Effector memory CD8-positive, alpha-beta T cell (primary cell): ENCODE data around the gene GPR89A.

ENCODE experiments used
- ATAC-seq: fragments of 150-1000 bp; cut with Tn5 transposase; replicated peaks from 2 replicates; pipeline ENCODE4 v1.10.0; 2021; ENCODE audit warnings: mild to moderate bottlenecking, moderate library complexity
- DNase-seq, 3 experiments: peaks; one replicate each; pipeline ENCODE4 v3.0.0; 2021
- H3K27ac Mint-ChIP-seq, 2 donors: one replicate each; pipeline ENCODE4 v1.8.0; 2022; ENCODE audit warnings: mild to moderate bottlenecking in 2 of 2, mixed read lengths in 2 of 2, moderate library complexity in 2 of 2
- H3K27me3 Mint-ChIP-seq, 2 donors: one replicate each; pipeline ENCODE4 v1.8.0; 2022; ENCODE audit warnings: mixed read lengths in 2 of 2
- H3K36me3 Mint-ChIP-seq: one replicate; pipeline ENCODE4 v1.8.0; 2022; ENCODE audit warnings: mild to moderate bottlenecking, moderate library complexity, mixed read lengths; ENCODE audit not compliant: insufficient read depth
- H3K4me1 Mint-ChIP-seq, 2 donors: one replicate each; pipeline ENCODE4 v1.8.0; 2022; ENCODE audit warnings: low read depth in 2 of 2, mixed read lengths in 2 of 2
- H3K4me3 Mint-ChIP-seq, 2 donors: one replicate each; pipeline ENCODE4 v1.8.0; 2022; ENCODE audit warnings: mild to moderate bottlenecking in 2 of 2, mixed read lengths in 2 of 2, moderate library complexity in 2 of 2
- H3K9me3 Mint-ChIP-seq, 2 donors: one replicate each; pipeline ENCODE4 v1.8.0; 2022; ENCODE audit warnings: mixed read lengths in 2 of 2

The GPR89A gene

DNA sequence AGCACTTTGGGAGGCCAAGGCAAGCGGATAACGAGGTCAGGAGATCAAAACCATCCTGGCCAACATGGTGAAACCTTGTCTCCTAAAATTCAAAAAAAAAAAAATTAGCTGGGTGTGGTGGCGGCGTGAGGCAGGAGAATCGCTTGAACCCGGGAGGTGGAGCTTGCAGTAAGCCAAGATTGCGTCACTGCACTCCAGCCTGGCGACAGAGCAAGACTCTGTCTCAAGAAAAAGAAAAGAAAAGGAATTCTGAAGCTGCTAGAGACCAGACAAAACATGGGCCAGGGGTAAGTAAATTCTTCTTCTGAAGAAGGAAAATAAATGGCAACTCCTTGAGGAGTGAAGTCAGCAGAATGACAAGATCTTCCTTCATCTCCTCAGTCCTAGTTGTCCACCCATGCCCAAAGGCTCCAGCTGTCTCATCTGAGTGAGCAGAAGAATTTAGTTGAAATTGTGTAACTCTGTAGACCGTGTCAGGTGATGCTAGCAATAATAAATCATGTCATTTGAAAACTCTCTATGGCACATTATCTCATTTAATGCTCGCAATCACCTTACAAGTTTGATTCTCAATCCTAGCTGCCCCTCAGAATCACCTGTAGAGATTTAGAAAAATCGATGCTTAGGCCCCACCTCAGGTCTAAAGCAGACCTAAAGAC lies 85.1 kb downstream of the GPR89A start:
- Mint-ChIP-seq H3K4me1 (peaks cover 34 to 39% of the 10 kb centered on the region in 2 donors), H3K36me3 (no peaks in the 10 kb centered on the region), H3K27ac (no peak overlapping the region), H3K4me3 (no peak overlapping the region), H3K9me3 (no peaks in the 10 kb centered on the region), H3K27me3 (no peaks in the 10 kb centered on the region)
- ATAC-seq (no peak), DNase-seq (no peak)

DNA sequence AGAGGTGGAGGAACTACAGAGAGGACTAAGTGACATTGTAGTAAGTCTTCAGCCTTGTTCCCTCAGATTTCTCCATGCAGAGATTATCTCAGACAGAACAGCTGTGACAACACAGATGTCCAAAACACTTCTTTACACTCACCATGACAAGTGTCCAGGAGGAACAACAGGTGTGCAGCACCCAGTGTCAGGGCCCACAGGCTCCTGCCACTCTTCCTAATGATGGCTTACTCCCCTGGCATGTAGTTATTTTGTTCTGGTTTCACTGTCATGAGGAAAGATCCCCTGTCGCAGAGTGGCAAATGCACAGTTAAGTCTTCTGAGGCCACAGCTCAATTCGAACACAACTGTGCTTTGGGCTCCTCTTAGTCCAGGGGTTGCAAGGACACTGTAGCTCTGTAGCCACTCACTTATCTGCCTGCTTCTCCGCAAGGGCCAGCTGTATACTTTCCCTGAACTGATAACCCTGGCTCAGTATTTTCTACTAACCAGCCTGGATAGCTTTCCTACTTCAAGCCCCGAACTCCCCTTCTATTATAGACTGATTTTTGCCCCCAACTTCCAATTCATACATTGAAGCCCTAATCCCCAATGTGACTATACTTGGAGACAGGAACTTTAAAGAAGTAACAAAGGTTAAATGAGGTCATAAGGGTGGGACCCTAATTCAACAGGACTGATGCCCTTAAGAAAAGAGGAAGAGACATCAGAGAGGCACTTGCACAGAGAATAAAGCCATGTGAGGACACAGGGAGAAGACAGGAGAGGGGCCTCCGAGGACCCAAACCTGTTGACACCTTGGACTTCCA lies 88.2 kb downstream of the GPR89A start:
- no peak overlapping the region for H3K4me3 Mint-ChIP-seq
- H3K27ac Mint-ChIP-seq: no peak overlapping the region
- DNase-seq: no peak
- no peaks in the 10 kb centered on the region for H3K36me3 Mint-ChIP-seq
- ATAC-seq: no peak
- H3K9me3 Mint-ChIP-seq: no peaks in the 10 kb centered on the region
- H3K4me1 Mint-ChIP-seq: peaks cover 11 to 14% of the 10 kb centered on the region in 2 donors
- H3K27me3 Mint-ChIP-seq: no peaks in the 10 kb centered on the region

DNA sequence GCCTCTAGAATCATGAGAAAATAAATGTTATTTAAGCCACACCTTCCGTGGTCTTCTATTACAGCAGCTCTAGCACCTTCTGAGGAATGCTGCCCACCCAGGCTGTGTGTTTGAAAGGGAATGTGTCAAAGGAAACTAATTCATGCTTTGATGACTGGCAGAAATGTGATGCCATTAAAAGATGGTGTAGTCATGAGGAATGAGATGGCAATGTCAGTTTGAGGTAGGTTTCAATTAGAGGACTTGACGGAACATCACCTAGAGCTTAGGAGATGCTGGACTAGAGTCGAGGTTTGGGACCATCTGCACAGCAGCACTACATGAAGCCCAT lies 88.8 kb downstream of the GPR89A start:
- H3K9me3 Mint-ChIP-seq: no peaks in the 10 kb centered on the region

DNA sequence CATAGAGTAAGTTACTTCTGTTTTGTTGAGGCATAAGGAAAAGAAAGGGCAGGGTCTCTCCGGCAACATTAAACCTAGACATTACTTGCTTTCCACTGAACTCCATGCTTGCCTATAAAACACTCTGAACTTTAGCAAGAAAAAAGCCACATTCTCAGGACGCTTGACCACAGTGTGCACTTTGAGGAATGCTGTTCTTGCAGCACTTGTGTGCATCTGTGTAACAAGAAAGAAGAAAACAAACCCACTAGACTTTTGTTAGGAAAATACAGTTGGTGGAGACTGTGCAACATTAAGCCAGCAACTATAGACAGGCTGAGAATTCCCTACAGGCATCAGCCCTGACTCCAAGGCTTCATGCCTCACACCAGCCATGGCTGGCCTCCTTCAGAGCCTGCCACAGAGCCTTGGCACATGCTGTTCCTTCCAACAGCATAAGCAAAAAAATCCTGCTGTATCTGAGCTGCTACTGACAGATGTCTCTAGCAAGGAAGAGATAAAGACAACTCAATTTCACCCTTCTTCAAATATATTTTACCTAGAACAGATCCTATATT lies 93.6 kb downstream of the GPR89A start:
- no peak overlapping the region for H3K4me3 Mint-ChIP-seq
- H3K4me1 Mint-ChIP-seq: peaks cover 0 to 2% of the 10 kb centered on the region in 2 donors
- H3K9me3 Mint-ChIP-seq: no peaks in the 10 kb centered on the region

More for the DNA sequence above, 88.8 kb downstream of the GPR89A start:
- Mint-ChIP-seq H3K27ac (no peak overlapping the region), H3K27me3 (no peaks in the 10 kb centered on the region), H3K4me3 (no peak overlapping the region), H3K4me1 (peaks cover 6 to 9% of the 10 kb centered on the region in 2 donors), H3K36me3 (no peaks in the 10 kb centered on the region)
- ATAC-seq (no peak), DNase-seq (no peak)

DNA sequence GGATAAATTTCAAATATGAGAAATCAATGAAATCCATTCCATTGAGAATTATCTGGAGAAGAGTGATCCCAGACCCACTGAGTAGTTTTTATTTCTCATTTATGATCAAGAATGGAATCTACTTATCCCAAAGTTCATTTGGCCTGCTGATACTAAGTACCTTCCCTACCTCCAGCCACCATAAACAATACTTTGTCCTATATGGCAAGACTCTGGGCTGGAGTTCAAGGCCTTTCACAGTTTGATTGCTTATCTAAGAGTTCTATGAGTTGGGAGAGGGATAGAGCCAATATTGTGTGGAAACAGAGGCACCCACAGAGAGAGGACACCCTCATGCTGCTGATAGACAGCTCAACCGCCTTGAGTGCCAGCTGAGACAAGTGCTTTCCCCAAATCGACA lies 94.3 kb downstream of the GPR89A start:
- no peak for ATAC-seq
- no peak for DNase-seq
- Mint-ChIP-seq H3K9me3 (no peaks in the 10 kb centered on the region), H3K36me3 (no peaks in the 10 kb centered on the region), H3K4me1 (no peaks in the 10 kb centered on the region), H3K27me3 (no peaks in the 10 kb centered on the region), H3K27ac (no peak overlapping the region), H3K4me3 (no peak overlapping the region)

More for the DNA sequence above, 93.6 kb downstream of the GPR89A start:
- DNase-seq: no peak
- H3K36me3 Mint-ChIP-seq: no peaks in the 10 kb centered on the region
- no peaks in the 10 kb centered on the region for H3K27me3 Mint-ChIP-seq
- no peak overlapping the region for H3K27ac Mint-ChIP-seq
- no peak for ATAC-seq

DNA sequence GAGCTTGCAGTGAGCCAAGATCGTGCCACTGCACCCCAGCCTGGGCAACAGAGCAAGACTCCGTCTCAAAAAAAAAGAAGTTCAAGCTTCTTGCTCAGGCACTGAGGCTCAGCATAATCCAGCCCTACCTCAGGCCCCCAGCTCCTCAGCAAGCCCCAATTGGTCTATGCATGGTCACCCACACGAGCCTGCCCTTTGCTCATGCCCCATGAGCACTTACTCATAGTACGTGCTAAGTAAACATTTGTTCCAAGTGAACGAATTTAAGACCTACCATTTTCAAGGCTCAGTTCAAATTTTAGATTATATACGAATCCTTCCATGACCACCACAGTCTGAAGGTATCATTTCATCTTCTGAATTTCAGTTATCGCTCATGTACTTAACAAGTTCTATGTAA lies 95.0 kb downstream of the GPR89A start:
- Mint-ChIP-seq H3K4me3 (no peak overlapping the region), H3K27me3 (no peaks in the 10 kb centered on the region), H3K27ac (no peak overlapping the region), H3K36me3 (no peaks in the 10 kb centered on the region), H3K4me1 (peaks cover 0 to under 1% of the 10 kb centered on the region in 2 donors), H3K9me3 (no peaks in the 10 kb centered on the region)
- ATAC-seq: no peak
- no peak for DNase-seq

DNA sequence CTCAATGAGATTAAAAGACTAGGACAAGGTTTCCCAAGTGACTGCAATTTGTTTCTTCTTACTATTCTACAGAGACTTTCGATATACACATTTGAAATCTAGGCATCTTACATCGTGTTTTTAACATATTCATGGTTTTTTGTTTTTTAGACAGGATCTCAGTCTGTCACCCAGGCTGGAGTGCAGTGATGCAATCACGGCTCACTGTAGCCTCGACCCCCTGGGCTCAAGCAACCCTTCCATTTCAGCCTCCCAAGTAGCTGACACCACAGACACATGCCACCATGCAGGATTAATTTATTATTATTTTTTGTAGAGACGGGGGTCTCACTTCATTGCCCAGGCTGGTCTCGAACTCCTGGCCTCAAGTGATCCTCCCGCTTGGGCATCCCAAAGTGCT lies 97.8 kb downstream of the GPR89A start:
- Mint-ChIP-seq H3K27me3 (no peaks in the 10 kb centered on the region), H3K4me1 (peaks cover 0 to 5% of the 10 kb centered on the region in 2 donors), H3K27ac (no peak overlapping the region), H3K9me3 (no peaks in the 10 kb centered on the region), H3K4me3 (no peak overlapping the region), H3K36me3 (no peaks in the 10 kb centered on the region)
- no peak for ATAC-seq
- DNase-seq: no peak

DNA sequence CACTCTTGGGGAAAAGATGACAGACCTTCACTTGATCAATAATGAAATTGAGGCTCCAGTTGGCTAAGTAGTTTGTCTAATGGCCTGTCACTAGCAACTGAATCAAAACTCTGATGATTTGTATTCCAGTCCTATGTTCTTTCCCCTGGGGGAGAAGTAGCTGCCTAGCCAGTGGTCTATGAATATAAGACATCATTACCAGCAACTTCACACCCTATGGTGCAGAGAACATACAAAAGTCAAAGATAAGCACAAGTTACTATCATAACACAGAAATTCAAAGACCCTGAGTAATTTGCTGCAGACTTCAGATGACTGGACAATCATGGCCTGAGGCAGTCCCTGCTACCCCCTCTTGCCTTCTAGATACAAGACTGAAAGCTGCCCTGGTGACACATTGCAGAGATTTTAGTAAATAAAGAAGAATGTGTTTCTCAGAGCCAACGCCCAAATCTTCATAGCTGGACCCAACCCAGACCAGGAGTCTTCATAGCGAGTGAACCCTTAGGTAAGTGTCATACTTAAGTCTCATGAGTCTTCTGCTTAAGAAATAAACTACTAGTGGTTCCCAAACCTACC lies 98.4 kb downstream of the GPR89A start:
- ATAC-seq (no peak), DNase-seq (no peak)
- Mint-ChIP-seq H3K27me3 (no peaks in the 10 kb centered on the region), H3K27ac (no peak overlapping the region), H3K4me3 (no peak overlapping the region), H3K36me3 (no peaks in the 10 kb centered on the region), H3K4me1 (peaks cover 0 to 6% of the 10 kb centered on the region in 2 donors), H3K9me3 (no peaks in the 10 kb centered on the region)

DNA sequence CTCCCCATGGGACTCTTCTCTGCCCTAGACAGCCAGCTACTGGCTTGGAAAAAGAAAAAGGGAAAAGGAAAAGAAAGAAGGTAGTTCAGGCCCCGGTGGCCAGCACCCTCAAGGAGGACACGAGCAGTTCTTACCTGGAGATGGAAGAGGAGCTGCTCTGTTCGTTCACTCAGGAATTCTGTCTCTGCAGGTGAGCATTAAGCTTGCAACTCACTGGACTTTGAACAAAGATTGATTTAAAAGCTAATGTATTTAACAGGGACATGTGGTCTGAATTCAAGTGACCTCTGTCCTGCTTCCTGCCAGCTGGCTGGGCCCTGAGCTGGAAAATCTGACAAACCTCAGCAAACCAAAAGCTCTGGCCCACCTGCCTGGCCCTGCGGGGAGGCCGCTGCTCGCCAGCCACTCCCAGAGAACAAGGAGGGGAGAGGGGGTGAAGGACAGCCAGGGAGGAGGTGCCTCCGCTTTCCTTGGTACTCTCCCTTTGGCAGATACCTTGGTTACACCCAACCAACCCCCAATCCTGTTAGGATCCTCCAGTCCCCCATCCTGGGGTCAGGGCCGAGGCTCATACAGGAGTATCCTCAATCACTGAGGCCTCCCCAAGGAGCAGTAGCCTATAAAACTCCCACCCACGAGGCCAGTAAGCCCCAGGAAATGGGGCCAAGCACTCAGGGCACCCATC lies 99.5 kb downstream of the GPR89A start, which contains the start of gene PDZK1:
Gene PDZK1 (minus strand): TSS at position 186 of the 685 bp plus-strand sequence. CDS start 19,347 bp downstream, outside the sequence.
- Mint-ChIP-seq H3K4me1 (peaks cover 0 to 6% of the 10 kb centered on the region in 2 donors), H3K27ac (no peak within 1 kb of the TSS), H3K9me3 (no peaks in the 10 kb centered on the region), H3K4me3 (no peak within 1 kb of the TSS), H3K27me3 (no peaks in the 10 kb centered on the region), H3K36me3 (no peaks in the 10 kb centered on the region)
- DNase-seq (no peak), ATAC-seq (no peak)

DNA sequence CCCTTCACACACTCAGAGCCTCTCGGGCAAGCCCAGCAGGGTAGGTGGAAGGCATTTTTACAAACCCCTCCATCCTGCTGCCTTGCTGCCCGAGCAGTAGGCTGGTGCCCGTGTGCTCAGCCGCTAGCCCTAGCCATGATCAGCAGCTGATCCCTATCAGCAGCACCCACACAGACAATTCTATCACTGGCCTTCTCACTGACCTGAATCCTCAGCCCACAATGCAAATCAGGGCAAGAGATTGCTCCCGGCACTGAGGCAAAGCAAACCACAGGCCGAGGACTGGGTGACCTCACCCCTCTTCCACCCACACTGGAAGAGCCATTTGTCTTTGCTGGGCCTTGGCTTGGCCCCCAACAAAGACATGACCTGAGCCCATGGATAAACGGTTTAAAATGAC lies 100.3 kb downstream of the GPR89A start:
- Mint-ChIP-seq H3K4me1 (peaks cover 0 to 6% of the 10 kb centered on the region in 2 donors), H3K36me3 (no peaks in the 10 kb centered on the region), H3K27ac (no peak overlapping the region), H3K4me3 (no peak overlapping the region), H3K27me3 (no peaks in the 10 kb centered on the region), H3K9me3 (no peaks in the 10 kb centered on the region)
- DNase-seq (no peak), ATAC-seq (no peak)

DNA sequence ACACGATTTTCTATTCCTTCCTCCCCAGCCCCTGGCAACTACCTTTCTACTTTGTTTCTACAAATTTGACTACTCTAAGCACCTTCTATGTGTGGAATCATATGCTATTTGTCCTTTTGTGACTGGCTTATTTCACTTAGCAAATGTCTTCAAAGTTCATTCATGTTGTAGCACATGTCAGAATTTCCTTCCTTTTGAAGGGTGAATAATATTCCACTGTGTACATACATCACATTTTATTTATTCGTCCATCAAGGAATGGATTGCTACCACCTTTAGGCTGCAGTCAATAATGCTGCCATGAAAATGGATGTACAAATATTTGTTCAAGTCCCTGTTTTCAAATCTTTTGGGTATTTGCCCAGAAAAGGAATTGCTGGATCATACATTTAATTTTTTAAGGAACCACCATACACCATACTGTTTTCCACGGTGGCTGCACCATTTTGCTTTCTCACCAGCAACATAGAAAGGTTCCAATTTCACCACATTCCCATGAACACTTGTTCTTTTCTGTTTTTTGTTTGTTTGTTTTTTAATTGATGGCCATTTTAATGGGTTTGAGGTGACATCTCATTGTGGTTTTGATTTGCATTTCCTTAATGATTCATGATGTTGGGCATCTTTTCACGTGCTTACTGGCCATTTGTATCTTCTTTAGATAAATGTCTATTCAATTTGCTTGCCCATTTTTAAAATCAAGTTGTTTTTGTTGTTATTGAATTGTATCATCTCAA lies 102.7 kb downstream of the GPR89A start:
- DNase-seq (no peak), ATAC-seq (no peak)
- no peak overlapping the region for H3K27ac Mint-ChIP-seq
- peaks cover 0 to 10% of the 10 kb centered on the region in 2 donors for H3K4me1 Mint-ChIP-seq
- no peaks in the 10 kb centered on the region for H3K9me3 Mint-ChIP-seq
- H3K4me3 Mint-ChIP-seq: no peak overlapping the region
- no peaks in the 10 kb centered on the region for H3K27me3 Mint-ChIP-seq
- no peaks in the 10 kb centered on the region for H3K36me3 Mint-ChIP-seq

DNA sequence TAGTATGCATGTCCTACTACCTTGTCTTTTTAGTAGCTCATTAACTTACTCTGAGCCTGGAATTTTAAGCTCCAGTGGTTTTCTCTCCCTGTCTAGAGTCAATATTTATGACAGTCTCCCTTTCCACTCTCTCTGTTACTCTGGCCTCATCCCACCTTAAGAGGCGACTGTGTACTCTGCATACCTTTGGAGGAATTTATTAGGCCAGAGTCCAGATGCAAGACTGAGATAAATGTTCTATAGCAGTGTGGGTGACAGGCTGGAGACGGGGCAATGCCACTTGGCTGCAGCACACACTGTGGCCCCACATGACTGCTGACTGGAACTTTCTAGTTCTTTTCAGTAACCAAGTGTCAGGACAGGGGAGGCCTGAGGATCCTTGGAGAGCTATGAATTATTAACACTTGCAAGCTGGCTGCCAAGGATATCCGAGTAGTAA lies 103.4 kb downstream of the GPR89A start:
- Mint-ChIP-seq H3K4me3 (no peak overlapping the region), H3K4me1 (peaks cover 4 to 12% of the 10 kb centered on the region in 2 donors)
- DNase-seq: no peak

More for the DNA sequence above, 103.4 kb downstream of the GPR89A start:
- Mint-ChIP-seq H3K36me3 (no peaks in the 10 kb centered on the region), H3K27me3 (no peaks in the 10 kb centered on the region), H3K27ac (no peak overlapping the region), H3K9me3 (no peaks in the 10 kb centered on the region)
- ATAC-seq: no peak
